ENCODE measurements around the gene IKBKG.
"Not testable (repeated sequence)": the region's sequence is repeated elsewhere in the genome, so short reads cannot be mapped to it uniquely, and the experiment has no call there.

The IKBKG gene

DNA sequence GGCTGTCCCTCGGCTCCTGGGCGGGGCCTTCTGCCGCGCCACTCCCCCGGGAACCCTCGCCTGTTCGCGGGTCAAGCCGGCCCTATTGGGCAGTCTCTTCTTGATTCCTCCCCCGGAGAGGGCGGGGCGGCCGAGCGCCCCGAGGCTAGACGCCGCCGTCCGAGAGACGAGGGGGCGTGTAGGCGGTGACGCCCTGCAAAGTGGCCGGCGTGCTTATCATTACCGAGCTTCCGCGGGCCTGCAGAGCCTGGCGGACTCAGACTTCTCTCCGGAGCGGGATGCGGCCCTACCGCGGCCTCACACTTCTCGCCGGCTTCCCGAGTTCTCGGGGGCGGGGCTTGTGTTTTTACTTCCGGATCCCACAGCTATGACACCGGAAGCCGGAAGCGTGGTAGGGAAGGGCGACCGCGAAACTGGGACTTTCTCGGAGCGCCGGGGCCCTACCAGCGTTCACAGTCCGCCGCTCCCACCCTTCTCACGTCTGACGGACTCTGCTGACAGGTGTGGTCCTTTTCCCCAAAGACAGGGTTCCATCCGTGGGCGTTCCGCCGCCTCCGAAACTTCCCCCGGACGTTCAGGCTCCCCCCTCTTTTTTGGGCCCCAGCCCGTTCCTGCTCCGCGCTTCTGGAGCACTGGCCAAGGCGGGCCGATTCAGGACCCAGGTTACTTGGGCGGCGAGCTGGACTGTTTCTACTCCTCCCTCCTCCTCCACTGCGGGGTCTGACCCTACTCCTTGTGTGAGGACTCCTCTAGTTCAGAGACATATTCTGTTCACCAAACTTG, at the start of gene IKBKG:
TSS of gene IKBKG (plus strand) at position 376 of the 783 bp plus-strand sequence. CDS start 4,383 bp downstream, outside the sequence.
- peak; percentile 92 for DNase-seq

GRCh38 chrX:154501423-154501822, 46.0 kb upstream of the IKBKG start:
- DNase-seq = not testable (repeated sequence)

- no peak for DNase-seq
Observed at GRCh38 chrX:154502098-154502497, 45.3 kb upstream of the IKBKG start.

DNA sequence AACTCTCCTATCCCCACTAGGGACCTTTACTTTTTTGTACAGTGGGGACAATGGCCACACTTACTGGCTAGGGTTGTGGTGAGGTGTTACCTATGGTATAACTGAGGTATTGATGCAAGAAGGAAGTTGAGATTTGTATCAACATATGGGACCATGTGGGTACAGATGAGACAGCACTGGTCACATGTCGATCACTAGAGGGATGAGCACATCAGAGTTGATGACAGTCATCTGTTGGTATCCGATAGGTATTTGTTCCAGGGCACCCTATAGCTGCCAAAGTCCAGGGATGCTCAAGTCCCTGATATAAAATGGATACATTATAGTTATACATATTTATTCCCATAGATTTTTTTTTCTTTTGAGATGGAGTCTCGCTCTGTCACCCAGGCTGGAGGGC, 44.4 kb upstream of the IKBKG start:
- DNase-seq = no peak

DNA sequence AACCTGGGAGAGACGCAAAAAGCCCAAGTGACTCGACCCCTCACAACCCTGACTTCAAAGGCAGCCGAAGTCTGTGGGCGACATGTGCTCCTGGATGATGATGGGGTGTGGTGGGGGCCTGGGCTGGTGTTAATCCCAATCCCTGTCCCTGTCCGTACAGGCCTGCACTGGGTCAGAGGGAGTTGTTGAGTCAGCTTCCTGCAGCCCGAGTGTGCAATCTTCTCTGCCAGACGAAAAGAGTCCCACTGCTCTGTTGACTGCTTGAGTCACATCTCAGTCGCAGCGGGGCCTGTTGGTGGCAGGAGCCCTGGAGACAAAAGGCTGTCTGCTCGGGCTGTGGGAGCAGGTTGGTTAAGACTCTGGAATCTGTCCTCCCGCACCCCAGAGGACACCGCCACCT, 41.7 kb upstream of the IKBKG start:
- no peak for DNase-seq

DNA sequence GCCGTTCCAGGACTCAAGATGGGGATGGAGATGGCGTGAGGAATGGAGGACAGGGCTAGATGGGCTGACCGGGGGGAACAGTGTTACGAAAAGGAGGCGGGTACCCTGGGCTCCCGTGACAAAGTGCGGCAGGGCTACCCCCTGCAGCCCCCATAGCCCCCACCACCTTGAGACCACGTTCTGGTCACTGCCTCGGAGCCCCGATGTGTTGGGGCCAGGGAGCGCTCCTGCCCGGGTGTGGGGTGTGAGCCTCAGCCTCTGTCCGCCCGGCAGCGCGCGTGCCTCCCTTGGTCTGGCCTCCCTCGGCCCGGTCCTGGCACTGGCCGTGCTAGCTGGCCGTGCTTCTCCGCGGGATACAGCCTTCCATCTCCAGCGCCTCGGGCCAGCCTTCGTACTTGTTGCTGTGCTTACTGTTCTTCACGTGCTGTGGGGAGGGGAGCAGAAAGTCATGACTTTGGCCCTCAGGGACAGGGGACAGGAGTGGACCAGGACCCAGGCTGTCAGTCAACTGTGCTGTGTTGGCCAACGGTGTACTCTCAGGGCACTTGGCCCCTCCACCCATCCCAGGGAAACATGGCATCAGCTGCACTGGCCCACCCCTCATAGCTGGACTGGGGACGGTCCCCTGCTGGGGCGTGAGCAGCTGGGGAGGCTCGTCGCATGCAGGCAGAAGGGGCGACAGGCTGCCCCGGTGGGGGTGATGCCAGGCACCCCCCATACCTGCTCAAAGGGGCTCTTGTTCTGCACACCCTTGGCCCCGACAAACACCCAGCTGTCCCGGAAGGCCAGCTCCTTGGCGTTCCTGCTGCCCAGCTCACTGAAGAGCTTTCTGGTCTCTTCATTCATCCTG, 40.7 kb upstream of the IKBKG start:
- no peak for DNase-seq

DNA sequence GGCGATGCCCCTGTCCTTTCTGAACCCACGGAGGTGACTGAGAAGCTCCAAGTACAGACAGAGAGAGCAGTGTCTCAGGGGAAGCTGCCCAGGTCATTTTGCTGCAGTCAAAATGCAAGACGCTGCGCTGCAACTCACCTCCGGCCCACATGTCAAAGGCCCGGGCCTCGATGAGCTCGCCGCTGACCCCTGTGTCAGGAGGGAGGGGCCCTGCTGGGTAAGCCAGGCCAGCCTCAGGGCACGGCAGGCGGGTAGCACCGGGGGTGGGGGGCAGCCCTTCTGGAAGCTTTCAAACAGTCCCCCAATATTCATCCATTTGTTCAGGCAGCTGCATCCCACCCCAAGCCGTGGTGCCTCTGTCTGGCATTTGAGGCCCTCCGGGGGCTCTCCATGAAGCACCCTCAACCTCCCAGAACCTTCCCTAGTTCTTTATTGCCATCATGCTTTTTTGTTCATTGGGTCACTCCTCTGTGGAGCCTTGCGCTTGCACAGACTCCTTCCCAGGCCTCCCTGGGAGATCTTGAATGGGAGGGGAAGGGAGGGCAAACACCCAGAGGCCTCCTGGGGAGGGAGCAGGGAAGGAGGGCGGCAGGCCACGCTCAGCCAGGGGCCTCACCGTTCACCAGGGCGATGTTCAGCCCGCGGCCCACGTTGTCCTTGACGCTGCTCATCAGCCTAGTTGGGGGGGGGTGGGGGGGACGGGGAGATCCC, 39.6 kb upstream of the IKBKG start:
- DNase-seq = no peak

DNA sequence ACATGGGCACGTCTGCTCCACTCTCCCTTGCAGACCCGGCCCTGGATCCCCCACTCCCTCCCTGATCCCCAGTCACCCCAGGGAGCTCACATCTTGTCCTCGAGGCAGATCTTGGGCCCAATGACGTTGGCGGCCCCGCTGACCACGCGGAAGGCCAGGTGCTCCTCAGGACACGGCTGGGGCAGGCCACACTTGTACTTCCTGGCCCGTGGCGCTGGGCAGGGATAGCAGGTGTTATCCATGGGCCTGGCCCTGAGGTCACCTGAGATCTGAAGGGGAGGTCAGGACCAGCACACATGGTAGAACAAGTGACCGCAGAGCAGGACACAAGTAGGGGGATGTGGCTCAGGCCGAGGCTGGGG, 39.1 kb upstream of the IKBKG start:
- no peak for DNase-seq

DNA sequence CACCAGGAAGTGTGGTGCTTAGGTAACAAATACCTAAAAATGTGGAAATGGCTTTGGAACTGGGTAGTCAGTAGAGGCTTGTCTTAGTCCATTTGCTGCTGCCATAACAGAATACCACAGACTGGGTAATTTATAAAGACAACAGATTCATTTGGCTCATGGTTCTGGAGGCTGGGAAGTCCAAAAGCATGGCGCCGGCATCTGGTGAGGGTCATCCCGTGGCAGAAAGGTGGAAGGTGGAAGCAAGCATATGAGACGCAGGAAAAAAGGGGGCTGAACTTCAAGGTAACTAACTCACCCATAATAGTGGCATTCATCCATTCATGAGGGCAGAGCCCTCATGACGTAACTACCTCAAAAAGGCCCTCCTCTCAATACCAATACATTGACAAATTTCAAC, 38.0 kb upstream of the IKBKG start:
- no peak for DNase-seq

DNA sequence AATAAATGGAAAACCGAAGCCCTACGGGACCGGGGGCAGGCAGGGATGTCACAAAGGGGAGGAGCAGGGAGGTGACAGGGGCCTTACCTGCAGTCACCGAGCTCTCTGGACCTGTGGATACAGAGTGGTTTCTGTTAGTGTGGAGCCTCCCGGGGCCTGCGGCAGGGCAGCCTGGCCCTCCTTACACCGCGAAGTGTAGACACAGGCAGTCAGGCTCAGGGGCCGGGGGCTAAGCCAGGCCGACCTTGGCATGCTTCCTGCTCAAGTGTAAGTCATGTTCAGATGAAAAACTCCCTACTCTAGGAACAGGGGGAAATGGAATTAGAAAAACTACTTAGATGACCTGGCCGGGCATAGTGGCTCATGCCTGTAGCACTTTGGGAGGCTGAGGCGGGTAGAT, 35.7 kb upstream of the IKBKG start:
- no peak for DNase-seq

DNA sequence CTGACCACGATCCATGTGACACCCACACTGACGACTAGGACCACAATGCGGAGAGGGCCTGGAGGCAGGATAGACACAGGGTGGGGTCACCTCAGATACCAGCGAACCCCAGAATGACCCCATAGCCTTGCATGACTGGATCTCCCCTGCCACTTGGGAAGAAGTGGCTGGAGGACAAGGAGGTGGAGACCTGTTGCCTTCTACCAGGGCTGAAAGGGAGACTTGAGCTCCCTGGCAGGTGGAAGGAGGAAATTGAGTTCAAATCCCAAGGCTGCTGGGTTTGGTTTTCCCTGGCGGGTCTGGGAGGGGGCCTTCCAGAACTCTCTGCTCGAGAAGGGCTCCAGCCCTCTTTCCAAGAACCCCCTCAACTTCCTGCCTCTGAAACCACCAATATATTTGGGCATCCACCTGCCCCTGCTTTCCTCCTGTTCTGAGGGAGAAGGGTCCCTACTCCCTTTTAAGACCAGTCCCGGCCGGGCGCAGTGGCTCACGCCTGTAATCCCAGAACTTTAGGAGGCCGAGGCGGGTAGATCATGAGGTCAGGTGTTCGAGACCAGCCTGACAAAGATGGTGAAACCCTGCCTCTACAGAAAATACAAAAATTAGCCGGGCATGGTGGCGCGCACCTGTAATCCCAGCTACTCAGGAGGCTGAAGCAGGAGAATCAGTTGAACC, 34.4 kb upstream of the IKBKG start:
- no peak for DNase-seq

GRCh38 chrX:154513716-154514115, 33.7 kb upstream of the IKBKG start:
- DNase-seq = no peak

DNA sequence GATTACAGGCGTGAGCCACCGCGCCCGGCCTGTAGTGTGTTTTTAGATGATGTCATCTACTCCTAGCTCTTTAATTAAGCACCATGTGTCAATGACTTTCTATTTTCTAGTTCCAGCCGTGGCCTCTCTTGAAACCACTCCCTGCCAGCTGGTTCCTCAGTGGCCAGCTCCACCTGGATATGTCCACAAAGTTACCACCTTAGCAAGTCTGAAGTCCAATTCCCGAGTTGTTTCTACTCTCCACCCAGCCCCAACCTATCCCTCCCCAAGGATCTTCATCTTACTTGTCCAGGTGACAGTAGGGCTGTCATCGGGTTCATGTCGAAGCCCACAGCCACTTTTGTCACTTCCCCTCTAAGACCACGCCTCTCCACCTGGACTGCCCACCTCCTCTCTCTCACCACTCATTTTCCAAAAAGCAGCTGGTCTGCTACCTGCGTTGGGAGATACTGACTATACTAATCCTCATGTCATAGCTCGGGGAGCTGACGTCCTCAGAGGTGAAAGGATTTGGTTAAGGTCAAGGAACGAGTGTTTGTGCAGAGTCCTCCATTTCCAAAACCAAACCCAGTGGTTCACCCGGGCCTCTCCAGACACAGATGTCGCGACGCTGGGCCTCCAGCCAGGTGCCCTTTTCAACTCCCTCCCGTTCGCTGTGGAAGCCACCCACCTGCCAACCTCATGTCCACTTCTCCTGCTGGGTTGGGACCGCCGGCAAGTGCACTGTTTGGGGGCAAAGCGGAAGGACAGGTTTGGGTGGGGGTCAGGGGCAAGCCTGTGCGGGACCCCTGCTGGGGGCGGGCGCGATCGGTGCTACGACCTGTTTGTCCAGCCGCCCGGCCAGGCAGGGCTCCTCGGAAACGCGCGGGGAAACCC, 32.1 kb upstream of the IKBKG start:
- peak; percentile 50 for DNase-seq

DNA sequence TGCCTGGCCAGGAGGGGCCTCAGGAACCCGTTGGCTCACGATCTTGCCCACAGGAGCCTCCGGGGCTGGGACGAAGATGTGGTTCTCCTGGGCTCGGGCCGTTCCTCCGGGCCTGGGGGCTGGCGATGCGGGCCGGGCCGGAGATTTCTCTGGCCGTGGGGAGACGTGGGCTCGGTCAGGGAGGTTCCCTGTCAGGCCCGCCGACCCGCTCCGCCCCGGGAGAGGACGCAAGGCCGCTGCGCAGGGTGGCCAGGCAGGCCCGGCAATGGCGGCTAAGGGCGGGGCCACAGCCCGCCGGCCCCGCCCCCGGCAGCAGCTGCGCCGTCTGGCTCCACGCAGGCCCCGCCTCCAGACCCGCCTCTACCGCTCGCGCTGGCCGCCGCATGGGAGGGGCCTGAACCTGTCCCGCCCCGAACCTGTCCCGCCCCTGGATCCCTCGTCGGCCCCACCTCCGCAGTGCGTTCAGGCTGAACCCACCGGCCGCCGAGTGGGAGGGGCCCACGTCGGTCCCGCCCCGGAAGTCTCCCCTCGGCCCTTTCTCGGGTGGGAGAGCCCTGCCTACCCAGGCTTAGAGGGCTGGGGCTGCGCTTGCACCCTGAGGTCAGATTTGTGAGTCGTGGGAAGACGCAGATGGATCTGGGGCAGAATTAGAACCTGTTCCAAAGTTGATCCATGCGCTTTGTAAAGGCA, 31.3 kb upstream of the IKBKG start, which contains the start of gene FAM3A:
TSS of gene FAM3A (minus strand) at position 267 of the 690 bp plus-strand sequence. CDS start 460 bp downstream, outside the sequence.
- peak; percentile 94 for DNase-seq

DNA sequence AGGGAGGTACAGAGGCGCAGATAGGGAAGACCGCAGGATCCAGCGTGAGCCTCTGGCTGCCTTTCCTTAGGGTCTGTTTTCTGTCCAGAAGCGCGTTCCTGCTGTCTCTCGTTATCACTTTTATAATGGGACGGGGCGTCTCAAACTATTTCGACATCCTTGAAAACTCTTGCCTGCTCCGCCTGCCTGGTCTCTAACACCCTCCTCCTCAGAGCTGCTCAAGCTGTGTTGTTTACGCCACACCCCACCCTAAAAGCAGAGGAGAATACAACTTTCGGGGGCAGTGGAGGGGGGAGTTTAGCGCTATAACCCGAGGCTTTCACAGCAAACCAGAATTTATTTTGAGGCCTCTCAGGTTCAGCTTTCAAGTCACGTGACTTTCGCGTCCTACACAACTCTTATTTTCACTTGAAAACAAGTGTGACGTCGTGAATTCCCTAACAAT, 30.7 kb upstream of the IKBKG start:
- peak; percentile 37 for DNase-seq

GRCh38 chrX:154517101-154517781, 30.2 kb upstream of the IKBKG start:
- no peak for DNase-seq

DNA sequence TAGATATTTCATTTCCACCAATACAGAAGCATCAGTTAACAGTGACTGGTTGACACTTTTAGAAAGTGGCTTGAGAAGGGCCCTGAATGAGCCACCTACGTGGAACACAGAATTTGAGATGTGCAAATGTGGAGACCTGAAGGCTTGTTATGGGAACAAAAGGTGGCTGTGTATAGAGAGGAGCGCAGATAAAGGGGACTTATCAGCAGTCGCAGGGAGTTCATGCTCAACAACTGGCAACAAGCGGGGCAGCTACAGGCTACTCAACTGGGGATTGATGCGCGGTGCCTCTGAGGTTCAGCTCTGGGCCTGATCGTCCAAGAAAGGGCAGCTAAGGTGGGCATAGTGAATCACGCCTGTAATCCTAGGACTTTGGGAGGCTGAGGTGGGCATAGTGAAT, 28.0 kb upstream of the IKBKG start:
- no peak for DNase-seq

DNA sequence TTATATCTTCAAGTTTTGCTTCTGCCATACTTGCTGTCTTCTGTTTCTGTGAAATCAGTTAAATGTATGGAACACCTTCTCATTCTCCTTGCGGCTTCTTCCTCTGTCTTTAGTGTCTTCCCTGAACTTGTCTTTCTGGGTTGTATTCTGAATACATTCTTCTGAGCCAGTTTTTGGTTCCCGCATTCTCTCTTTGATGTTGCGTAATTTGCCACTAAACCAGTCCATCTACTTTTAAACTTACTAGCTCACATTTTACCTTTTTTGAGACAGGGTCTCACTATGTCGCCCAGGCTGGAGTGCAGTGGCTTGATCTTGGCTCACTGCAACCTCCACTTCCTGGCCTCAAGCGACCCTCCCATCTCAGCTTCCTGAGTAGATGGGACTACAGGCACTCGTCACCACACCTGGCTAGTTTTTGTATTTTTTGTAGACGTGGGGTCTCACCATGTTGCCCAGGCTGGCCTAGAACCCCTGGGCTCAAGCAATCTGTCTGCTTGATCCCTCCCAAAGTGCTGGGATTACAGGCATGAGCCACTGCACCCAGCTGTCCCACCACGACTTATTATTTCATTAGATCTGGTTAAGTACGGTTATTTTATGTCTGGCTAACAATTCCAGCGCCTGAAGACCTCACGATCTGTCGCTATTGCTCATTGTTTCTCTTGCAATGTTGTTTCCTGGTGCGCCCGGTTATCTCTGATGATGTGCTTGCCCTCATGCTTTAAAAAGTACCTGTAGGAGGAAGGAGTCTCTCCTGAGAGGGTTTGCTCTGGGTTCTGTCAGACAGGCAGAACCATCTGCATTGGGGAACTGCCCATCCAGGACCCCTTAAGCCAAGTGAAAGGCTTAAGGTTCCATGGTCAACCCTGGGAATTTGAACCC, 21.6 kb upstream of the IKBKG start:
- DNase-seq = no peak
